ENCODE results near the gene PKP2.

Gene PKP2

DNA sequence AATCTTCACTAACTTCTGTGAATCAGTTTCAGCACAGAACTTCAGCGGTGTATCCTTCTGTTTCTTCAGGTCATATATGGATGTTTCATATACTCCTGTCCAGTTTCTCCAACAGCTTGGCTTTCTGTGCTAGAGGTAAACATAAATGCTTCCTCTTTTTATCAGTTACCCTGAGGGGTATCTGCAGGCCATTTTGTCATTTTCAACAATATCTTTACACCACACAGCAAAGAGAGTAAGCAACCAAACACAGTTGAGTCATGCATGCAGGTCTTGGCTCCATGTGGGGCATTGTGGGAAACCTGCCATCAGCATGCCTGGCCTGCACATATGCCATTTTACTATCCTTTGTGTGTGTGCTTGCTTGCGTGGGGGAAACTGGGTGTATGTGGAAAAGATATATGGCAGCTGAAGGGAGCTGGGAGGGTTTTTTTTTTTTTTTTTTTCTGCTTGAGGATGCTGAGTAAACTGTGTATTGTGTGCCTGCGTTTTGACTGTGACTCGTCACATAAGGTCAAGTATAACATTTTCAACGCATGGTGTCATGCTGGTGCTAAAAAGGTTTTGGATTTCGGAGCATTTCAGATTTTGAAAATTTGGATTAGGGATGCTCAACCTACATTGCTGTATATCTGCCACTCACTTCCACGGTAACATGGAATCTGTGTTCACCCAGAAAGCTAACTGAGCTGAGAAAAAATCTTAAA lies 84.7 kb downstream of the PKP2 start:
- TF ChIP-seq, protein P1, sequence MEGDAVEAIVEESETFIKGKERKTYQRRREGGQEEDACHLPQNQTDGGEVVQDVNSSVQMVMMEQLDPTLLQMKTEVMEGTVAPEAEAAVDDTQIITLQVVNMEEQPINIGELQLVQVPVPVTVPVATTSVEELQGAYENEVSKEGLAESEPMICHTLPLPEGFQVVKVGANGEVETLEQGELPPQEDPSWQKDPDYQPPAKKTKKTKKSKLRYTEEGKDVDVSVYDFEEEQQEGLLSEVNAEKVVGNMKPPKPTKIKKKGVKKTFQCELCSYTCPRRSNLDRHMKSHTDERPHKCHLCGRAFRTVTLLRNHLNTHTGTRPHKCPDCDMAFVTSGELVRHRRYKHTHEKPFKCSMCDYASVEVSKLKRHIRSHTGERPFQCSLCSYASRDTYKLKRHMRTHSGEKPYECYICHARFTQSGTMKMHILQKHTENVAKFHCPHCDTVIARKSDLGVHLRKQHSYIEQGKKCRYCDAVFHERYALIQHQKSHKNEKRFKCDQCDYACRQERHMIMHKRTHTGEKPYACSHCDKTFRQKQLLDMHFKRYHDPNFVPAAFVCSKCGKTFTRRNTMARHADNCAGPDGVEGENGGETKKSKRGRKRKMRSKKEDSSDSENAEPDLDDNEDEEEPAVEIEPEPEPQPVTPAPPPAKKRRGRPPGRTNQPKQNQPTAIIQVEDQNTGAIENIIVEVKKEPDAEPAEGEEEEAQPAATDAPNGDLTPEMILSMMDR (IDR thresholded peaks at IDR 0.05; ENCODE audit: low read depth, low read length, missing control alignments): no peak
- no peak overlapping the region for H3K4me3 ChIP-seq (ENCODE audit: low read depth, low read length)
- DNase-seq (ENCODE audit: low read depth): no peak
- in situ Hi-C loops (cut with HindIII; ENCODE audit: low sequenced_read_pairs): no loop called here

DNA sequence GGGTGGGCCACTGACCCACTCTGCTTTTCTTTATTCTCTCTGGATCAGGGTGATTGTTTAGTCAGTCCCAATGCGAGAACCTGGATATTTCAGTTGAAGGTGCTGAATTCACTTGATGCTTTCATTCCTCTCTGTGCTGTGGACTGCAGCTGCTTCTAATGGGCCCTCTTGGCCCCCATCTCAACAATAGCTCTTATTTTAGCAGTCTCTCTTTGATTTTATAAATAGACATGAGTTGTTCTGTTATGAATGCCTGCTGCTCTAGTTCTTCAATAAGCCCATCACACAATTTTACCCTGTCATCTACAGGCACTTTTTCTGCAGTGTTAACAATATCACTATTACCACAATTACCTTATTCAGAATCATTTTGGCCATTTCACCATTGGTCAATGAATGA lies 86.7 kb downstream of the PKP2 start:
- in situ Hi-C loops (cut with HindIII; ENCODE audit: low sequenced_read_pairs): no loop called here
- no peak overlapping the region for H3K4me3 ChIP-seq (ENCODE audit: low read depth, low read length)
- TF ChIP-seq, protein P1 (IDR thresholded peaks at IDR 0.05; ENCODE audit: low read depth, low read length, missing control alignments): no peak
- no peak for DNase-seq (ENCODE audit: low read depth)

DNA sequence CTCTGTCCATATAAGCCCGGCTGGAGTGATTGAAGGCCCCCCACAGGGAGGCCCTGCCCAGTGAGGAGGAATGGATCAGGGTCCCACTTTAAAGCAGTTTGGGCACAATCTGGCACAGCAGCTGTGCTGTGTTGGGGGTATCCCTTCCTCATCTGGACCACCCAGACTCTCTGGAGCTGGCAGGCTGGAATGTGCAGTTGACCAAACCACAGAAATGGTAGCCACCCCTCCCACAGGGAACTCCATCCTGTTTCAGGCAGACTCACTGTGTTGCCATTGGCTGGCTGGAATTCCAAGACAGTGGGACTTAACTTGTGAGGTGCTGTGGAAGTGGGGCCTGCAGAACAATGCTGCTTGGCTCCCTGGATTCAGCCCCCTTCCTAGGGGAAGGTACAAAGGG lies 87.4 kb downstream of the PKP2 start:
- H3K4me3 ChIP-seq (ENCODE audit: low read depth, low read length): no peak overlapping the region
- TF ChIP-seq, protein P1 (IDR thresholded peaks at IDR 0.05; ENCODE audit: low read depth, low read length, missing control alignments): no peak
- no peak for DNase-seq (ENCODE audit: low read depth)
- in situ Hi-C loops (cut with HindIII; ENCODE audit: low sequenced_read_pairs): no loop called here

DNA sequence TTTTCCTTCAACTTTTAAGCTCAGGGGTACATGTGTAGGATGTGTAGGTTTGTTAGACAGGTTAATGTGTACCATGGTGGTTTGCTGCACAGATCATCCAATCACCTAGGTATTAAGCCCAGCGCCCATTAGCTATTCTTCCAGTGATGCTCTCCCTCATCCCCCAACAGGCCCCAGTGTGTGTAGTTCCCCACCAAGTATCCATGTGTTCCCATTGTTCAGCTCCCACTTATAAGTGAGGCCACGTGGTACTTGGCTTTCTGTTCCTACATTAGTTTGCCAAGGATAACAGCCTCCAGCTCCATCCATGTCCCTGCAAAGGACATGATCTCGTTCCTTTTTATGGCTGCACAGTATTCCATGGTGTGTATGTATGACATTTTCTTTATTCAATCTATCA lies 92.3 kb downstream of the PKP2 start:
- in situ Hi-C loops (cut with HindIII; ENCODE audit: low sequenced_read_pairs): no loop called here
- no peak for DNase-seq (ENCODE audit: low read depth)
- no peak overlapping the region for H3K4me3 ChIP-seq (ENCODE audit: low read depth, low read length)
- TF ChIP-seq, protein P1 (IDR thresholded peaks at IDR 0.05; ENCODE audit: low read depth, low read length, missing control alignments): no peak

DNA sequence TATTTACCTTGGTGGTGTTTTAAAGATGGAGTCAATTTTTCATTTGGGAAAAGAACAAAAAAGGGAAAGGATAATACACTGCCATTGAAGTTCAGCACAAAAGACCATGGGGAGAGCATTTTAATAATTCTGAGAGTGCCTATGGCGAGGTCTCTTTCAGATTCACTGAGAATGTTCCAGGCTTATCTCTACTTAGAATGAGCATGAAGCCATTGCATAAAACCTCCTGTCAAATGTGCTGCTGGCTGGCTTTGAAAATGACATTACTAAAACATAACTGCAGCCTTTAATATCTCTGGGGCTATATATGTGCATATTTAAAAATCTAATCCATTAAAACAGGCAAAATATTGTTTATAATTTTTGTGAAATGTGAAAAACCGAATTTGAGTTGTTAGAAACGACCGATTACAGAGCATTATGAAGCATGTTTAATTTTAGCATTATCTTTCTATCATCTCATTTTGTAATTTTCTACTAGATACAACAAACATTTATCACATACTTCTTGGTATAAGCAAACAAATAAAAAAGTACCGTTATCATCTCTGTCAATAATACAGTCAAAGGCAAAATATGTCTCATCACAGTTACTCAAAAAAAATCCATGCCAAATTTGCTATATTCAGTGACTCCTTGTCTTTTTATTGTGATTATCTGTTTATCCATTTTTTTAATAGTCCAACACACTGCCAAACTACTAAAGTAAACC lies 95.2 kb downstream of the PKP2 start:
- TF ChIP-seq, protein P1 (IDR thresholded peaks at IDR 0.05; ENCODE audit: low read depth, low read length, missing control alignments): no peak
- DNase-seq (ENCODE audit: low read depth): no peak
- H3K4me3 ChIP-seq (ENCODE audit: low read depth, low read length): no peak overlapping the region
- in situ Hi-C loops (cut with HindIII; ENCODE audit: low sequenced_read_pairs): no loop called here

DNA sequence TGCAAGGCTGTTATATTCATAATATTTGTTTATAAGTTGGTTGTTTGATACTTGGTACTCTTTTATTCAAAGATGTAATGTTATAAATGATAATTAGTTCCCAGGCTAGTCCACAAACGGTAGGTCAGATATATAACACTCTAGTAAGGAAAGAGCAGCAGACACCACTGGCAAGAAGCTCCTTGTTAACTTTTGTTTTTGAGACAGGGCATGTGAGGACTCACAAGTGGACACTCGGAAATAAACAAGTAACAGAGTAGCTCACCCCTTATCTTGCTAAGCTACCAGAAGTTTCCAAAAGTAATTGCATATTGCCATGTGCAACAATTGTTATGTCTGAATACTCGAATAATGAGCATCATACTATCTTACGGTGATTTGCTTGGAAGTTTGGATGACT lies 102.3 kb downstream of the PKP2 start:
- TF ChIP-seq, protein P1 (IDR thresholded peaks at IDR 0.05; ENCODE audit: low read depth, low read length, missing control alignments): no peak
- H3K4me3 ChIP-seq (ENCODE audit: low read depth, low read length): no peak overlapping the region
- in situ Hi-C loops (cut with HindIII; ENCODE audit: low sequenced_read_pairs): no loop called here
- no peak for DNase-seq (ENCODE audit: low read depth)

All from astrocyte of the cerebellum (primary cell).